ENCODE measurements around the gene YES1.
"Not testable (repeated sequence)": the region's sequence is repeated elsewhere in the genome, so short reads cannot be mapped to it uniquely, and the experiment has no call there.

YES1 gene

DNA sequence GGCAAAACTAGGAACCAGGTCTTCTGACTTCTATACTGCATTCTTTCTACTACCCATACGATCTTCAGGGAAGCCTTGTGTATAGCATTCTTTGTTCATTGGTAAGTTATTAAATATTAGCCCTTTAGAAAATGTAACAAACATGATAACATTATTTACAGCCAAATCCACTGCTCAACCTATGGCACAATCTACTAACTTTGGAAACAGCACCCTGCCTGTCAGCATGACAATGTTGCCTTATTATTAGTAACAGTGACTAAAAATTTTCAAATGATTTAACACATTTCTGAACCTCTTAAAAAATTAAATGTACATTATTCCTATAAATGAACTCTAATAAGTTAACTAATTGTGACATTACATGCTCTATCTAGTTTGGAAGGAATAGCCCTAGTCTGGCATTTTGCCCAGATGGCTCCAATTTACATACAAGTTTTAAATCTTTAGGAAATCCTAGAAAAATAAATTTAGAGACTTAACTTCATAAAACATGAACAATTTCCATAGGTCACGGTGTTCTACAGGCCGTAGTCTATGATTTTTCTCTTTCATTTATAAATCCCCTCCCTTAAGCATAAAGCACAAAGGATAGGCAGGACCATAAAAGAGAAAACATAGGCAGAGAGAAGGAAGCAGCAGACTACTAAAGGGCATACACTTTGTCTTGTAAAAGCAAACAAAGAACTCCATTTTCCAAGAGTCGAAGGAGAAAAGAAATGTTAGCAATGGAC, 33.7 kb downstream of the YES1 start:
- DNase-seq, result no peak

DNA sequence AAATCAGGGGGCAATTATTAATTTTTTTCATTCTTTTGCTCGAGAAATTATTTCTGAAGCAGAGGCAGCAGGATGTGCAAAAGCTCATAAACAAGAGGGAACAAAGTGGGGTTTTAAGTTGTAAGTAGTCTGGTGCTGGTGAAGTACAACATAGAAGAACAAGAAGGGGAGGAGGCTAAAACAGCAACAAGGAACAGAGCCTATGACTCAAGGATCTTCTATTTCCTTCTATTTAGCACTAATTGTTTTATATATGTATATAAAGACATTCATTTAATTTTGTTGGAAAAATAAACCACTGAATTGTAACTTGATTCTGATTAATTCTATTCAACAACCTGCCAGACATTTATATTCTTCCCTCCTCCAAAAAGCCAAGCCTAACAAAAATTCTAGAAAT, 35.0 kb downstream of the YES1 start:
- no peak for DNase-seq

DNA sequence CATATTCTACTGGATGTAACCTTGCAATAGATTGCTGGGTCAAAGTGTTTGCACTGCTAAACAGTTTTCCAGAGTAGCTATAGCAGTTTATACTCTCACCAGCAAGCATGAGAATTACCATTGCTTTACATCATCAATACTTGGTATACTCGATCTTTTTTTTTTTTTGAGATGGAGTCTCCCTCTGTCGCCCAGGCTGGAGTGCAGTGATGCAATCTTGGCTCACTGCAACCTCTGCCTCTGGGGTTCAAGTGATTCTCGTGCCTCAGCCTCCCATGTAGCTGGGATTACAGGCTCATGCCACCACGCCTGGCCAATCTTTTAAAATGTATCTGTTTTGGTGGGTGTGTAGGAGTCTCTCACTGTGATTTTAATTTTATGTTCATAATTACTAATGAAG, 36.0 kb downstream of the YES1 start:
- DNase-seq, result not testable (repeated sequence)

DNA sequence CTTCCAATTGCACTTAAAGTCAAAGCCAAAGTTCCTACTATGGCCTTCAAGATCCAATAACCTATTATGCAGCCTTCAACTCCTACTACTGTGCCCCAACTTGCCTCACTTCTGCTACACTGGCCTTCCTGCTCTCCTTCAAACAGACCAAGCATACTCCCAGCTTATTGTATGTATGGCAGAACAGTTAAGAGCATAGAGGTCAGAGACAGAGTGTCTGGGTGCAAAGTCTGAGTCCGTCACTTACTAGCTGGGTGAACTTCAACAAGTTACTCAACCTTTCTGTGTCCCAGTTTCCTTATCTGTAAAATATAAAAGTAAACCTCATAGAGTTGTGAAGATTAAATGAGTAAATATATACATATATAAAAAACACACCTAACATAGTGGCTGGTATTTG, 37.2 kb downstream of the YES1 start:
- no peak for DNase-seq

DNA sequence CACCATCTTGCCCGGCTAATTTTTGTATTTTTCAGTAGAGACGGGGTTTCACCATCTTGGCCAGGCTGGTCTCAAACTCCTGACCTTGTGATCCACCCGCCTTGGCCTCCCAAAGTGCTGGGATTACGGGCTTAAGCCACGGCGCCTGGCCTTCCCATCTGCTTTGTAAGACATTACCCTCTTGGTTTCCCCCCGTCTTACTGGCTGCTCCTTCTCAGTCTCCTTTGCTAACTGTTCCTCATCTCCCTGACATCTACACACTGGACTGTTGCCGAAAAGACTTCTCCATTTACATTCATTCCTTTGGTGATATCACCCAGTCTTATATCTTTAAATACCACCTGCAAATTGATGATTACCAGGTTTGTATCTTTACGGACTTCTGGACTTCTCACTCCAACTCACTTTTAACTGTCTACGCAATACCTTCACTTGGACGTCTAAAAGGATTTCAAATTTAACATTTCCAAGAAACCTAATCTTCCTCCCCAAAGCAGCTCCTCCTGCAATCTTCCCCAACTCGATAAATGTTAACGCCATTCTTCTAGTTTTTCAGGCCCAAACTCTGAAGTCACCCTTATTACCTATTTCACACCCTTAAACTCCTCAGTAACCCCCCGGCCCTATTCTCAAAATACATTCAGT, 37.9 kb downstream of the YES1 start:
- no peak for DNase-seq

DNA sequence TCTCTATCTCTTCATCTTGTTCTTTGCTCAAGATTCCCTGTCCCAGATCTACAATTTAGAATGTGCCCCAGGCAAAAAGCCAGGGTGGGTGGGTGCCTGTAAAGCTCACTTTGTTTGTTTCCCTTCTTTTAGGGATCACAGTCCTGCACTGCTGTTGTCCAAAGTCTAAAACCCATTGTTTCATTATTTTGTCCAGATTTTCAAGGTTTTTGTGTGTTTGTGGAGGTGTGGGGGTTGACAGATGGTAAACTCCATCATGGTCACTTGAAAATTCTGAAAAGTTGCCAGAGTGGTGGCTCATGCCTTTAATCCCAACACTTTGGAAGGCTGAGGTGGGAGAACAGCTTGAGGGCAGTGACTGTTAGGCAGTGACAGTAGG, 41.5 kb downstream of the YES1 start:
- peak; percentile 86 for DNase-seq

DNA sequence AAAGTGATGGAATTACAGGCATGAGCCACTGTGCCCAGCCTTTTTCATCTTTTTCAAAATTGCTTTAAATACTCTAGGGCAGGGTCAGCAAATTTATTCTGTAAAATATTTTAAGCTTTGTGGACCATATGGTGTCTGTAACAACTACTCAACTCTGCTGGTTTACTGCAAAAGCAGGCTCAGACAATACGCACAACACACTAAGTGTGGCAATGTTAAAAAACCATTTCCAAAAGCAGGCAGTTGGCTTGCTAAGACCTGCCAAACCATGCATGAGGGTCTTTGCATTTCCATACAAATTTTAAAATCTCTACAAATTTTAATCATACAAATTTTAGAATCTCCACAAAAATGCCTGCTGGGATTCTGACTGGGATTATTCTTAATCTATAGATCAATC, 44.1 kb downstream of the YES1 start:
- no peak for DNase-seq

DNA sequence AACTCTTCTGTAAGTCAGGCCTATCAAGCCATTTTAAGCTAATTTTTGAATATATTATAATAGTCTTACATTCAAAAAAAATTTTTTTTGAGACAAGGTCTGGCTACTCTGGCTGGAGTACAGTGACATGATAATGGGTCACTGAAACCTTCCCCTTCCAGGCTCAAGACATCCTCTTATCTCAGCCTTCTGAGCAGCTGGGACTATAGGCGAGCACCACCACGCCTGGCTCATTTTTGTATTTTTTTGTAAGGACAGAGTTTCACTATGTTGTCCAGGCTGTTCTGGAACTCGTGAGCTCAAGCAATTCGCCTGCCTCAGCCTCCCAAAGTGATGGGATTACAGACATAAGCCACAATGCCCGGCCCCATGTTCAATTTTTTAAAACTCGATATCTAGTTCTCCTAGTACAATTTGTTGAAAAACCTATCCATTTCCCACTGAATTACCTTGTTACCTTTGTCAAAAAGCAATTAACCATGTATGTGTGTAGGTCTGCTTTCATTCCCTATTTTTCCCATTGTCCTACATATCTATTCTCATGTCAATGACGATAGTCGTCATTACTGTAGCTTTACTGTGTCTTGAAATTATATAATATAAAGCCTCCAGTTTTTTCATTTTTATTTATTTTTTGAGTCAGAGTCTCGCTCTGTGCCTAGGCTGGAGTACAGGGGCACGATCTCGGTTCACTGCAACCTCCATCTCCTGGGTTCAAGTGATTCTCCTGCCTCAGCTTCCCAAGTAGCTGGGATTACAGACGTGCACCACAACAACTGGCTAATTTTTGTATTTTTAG, 44.8 kb downstream of the YES1 start:
- no peak for DNase-seq

DNA sequence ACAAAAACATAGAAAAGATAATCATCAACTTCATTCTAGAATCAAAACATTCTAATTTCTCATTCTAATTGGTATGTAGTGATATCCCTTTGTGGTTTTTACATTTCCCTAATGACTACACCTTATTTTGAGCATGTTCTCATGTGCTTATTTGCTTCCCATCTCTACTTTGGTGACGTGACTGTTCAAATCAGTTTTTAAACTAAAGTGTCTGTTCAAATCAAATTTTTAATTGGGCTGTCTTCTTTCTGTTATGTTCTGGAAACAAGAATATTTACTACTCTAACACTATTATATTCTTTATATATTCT, 45.5 kb downstream of the YES1 start:
- DNase-seq, result no peak

DNA sequence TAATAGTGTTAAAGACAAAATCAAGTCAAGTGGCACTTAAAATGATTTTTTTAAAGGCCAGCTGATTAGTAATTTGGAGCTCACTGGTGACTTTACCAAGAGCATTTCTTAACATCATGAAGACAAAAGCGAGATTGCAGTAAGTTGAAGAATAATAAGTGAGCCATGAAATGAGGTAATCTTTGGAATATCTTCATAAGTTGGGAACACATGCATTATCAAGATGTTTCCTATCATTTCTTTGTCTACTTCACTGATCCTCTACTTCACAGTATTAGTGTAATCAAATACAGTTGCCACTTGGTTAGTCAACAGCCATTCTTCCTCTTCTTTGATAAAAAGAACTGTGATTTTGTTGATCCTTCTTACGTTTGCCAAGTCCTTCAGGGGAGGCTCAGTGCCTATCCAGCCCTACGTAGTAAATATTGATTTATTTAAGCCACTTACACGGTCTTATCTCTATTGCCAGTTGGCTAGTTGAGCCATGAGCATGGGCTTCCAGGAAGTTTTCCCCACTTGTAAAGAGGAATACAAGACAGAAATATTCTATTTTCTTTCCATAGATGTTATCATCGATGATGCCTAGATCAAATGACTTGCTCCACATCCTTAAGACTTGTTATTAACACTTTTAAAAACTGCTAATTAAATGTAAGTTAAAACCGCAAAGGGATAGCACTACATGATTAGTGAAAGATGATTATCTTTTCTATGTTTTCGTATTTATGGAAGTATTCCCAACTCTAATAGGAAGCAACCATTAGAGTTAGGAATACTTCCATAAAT, 46.1 kb downstream of the YES1 start:
- DNase-seq, result no peak

DNA sequence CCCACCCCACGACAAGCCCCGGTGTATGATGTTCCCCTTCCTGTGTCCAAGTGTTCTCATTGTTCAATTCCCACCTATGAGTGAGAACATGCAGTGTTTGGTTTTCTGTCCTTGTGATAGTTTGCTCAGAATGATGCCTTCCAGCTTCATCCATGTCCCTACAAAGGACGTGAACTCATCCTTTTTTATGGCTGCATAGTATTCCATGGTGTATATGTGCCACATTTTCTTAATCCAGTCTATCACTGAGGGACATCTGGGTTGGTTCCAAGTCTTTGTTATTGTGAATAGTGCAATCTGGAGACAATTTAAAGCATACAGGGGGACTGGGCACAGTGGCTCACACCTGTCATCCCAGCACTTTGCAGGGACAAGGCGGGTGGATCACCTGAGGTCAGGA, 52.2 kb downstream of the YES1 start:
- DNase-seq, result not testable (repeated sequence)

DNA sequence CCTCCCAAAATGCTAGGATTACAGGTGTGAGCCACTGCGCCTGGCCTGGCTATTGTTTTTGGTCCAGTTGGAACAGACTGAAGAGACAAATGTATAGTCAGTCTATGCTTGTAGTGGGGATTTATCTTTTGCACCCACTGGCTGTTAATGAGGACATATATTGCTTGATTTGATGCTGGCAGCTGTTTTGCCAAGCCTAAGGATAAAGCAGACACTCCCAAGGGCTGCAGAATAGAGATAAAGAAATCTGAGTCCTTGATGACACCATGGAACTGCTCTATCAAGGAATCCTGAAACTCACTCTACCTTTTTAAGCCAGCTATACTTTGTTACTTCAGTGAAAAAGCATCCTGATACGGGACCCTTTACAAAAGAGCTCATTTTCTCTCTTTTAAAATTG, 56.5 kb downstream of the YES1 start:
- no peak for DNase-seq

DNA sequence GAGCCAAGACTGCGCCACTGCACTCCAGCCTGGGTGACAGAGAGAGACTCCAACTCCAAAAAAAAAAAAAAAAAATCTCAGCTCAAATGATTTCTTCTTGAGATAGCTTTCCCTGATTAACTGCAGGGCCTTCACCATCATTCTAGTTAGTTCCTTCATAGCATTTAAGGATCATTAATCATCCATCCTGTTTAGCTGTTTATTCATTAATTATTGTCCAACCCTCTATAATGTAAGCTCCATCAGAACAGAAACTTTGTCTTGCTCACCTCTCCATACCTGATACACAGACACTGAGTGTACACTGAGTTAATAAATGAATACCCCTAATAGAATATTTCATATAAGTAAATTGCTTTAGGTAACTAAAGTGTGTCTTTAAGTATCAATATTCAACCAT, 57.4 kb downstream of the YES1 start:
- no peak for DNase-seq

DNA sequence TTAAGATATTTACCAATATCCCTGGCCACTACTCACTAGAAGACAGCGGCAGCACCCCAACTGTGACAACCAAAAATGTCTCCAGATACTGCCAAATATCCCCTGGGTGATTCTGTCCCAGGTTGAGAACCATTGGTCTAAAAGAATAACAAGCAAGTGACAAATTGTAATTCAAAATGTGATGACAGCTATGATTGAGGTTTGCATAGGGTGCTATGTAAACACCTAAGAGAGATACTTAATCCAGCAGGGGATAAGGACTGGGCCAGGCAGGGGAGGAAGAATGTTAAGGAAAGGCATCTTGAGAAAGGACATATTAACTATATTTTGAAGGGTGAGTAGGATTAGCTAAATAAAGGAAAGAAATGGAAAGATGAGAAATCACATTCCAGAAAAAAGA, 61.6 kb downstream of the YES1 start:
- no peak for DNase-seq

DNA sequence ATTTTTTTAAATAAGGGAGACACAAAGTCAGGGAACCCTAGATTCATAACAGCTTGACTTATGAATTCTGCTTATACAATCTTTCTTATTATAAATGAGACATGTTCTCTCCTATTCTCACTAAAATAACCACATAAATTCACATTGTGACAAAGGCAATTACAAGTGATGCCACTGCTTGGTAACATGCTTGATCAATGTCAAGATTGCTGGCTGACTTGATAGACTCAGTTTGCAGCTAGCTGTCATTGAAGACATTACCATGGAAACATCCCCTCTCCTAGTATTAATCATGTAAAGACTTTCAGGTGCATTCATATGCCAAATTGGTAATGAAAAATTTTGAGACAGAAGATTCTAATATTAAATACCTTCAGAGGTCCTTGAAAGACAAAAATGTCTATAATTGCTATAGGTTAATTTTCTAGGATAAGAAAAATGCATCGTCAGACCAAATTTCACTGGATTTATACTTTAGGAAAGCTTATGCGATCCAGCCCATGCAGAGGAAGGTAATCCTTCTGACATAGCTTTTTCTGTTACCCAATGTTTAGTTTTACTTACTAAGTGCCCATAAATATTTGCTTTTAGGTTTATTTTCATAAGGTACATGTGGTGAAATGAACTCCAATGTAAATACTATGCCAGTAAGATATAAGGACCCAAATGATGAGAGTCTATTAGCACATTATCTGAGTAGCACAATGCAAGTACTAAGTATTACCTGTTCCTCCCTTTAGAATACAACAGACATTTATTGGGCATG, 67.0 kb downstream of the YES1 start:
- no peak for DNase-seq

DNA sequence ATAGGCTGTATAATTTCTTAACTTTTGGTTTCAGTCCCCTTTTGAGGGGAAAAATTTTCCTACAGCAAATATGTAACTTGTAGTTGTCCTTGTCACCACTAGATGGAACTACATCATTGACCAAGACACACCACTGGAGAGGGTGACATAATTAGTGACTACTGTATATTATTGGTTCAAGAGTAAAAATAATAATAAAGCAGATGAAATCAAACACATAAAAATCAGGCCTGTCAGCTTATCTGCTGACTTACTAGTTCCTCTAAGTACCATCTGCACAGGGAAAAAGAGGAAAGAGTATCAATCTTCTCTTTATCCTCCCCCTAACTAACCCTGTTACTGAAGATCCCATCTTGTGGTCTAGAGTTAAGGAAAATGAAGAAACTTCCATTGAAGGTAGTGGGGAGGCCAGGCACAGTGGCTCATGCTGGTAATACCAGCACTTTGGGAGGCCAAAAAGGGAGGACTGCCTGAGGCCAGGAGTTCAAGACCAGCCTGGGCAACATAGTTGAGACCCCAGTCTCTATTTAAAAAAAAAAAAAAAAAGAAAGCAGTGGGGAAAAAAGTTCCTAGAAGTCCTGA, 70.0 kb downstream of the YES1 start:
- DNase-seq, result no peak

DNA sequence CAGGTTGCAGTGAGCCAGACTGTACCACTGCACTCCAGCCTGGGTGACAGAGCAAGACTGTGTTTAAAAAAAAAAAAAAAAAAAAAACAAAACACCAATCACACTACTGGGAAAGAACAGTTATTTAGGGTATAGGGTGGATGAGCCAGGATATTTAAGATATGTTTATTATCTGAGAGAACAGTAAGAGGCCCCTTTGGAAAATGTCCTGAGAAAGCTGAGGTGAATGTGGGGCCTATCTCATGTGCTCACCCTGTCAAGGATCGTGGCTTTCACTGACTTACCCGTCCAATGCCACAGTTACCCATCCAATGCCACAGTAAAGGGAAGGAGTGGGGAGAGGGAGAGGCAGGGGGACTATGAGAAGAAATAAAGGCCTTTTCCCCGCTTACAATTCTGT, 79.7 kb downstream of the YES1 start:
- DNase-seq, result no peak

DNA sequence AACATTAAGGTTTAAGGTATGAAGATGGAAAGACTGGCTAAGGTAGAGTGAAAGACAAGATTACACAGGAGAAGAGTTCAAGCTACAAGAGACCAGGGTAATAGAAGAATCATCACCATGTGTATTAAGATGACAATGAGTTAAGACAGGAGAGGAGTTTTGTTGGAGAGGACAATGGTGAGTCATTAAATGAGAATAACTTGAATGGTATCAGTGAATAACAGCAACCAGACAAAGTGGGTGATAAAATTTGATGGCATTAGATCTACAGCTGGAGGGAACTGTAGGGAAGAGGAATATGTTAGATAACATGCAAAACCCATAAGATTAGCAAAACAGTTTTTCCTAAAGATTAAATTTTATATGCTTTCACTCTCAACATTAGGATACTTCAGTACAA, 80.9 kb downstream of the YES1 start:
- no peak for DNase-seq

DNA sequence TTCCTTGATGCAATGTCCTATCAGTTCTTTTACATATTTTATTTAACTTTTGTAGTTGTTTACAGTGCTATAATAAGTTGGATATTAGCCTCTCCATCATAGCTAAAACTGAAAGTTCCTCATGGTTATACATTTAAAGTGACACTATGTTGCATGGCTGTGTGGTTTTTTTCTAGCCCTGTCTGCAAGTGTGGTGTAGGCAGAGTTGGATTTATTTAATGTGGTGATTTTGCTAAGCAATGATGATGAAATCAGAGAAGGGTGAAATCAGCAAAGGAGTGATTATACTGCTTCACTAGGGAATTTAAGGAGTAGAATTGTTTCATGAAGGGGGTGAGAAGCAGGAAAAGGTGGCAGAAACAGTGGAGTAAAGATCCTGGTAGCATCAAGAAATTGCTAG, 81.3 kb downstream of the YES1 start:
- no peak for DNase-seq

DNA sequence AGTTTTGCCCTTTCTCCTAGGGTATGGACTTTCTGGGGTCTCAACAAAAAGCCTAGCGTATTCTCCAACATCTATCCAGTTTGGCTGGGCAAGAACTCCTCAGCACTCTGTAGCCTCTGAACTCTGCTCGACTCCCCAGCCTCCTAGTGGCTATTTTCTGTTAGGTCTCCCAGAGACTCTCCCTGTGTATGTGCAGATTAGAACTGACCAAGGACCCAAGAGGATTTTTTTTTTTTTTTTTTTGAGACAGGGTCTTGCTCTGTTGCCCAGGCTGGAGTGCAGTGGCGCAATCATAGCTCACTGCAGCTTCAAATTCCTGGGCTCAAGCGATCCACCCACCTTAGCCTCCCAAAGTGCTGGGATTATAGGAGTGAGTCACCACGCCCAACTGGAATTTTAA, 81.9 kb downstream of the YES1 start:
- not testable (repeated sequence) for DNase-seq

DNA sequence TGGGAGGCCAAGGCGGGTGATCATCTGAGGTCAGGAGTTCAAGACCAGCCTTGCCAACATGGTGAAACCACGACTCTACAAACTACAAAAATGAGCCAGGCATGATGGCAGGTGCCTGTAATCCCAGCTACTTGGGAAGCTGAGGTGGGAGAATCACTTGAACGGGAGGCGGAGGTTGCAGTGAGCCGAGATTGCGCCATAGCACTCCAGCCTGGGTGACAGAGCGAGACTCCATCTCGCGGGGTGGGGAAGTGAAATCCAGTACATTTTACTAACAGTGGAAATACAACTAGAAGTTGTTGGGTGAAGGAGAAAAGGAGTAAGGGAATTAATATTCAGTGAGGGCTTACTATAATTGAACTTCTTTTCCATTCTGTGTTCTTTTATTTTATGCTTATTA, 86.4 kb downstream of the YES1 start:
- no peak for DNase-seq

DNA sequence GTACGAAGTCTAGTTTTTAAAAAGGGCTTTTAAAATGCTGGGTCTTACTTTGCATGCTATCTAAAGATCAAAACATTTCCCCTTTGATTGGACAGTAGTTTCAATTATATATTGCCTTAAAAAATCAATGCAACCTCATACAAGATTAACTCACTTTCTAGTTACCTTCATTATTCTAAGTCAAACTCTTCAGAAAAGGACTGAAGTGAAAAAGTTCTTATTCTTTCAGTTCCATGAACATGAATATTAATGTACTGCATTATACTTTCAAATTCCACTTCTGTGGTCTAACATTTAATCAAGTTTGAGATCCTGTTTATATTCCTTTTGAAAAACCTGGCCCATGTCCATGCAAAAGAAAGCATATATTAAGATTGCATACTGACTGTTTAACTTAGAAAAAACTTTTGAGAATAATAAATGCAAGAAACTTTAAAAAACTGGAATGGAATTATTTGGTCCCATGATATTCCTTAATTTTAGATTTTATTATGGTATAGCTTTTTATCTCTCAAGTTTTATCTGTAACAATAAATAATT, 88.4 kb downstream of the YES1 start:
- no peak for DNase-seq
